Liver (tissue), 2 donors: ENCODE data around the gene SYNM.

Experiments used
- YY1 ChIP-seq: IDR thresholded peaks from 2 replicates; pipeline ENCODE4 v1.6.1; 2016; ENCODE audit warnings: antibody characterized with exemption, mild to moderate bottlenecking
- TF ChIP-seq, protein P1 (sequence below): fragments of 150-350 bp; IDR thresholded peaks from 2 replicates; pipeline ENCODE4 v1.5.1; 2017; ENCODE audit warnings: improper control_type of control experiment, low read depth, low read length; ENCODE audit not compliant: missing input control
- TF ChIP-seq, protein P2 (sequence below): IDR thresholded peaks from 2 replicates; pipeline ENCODE4 v1.6.1; 2016; ENCODE audit warnings: antibody characterized with exemption
- donor health status: healthy.

DNA sequence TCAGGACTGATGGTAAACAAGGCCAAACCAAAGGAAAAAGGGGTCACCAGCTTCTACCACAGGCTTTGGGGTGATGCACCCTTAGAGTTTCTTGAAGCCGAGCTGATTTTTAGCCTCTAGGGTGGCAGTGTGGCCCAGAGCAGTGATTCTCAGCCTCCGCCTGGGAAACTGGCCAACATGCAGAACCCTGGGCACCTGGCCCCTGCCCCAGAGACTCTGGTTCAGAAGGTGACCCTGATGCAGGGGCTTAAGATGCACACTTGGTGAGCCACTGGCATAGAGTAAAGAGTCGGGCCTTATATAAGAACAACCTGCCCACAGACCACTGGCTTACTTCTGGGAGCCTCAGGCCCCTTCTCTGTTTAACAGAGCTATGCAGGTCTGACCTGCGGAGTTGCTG, 44.5 kb downstream of the SYNM start:
- TF ChIP-seq, protein P1, sequence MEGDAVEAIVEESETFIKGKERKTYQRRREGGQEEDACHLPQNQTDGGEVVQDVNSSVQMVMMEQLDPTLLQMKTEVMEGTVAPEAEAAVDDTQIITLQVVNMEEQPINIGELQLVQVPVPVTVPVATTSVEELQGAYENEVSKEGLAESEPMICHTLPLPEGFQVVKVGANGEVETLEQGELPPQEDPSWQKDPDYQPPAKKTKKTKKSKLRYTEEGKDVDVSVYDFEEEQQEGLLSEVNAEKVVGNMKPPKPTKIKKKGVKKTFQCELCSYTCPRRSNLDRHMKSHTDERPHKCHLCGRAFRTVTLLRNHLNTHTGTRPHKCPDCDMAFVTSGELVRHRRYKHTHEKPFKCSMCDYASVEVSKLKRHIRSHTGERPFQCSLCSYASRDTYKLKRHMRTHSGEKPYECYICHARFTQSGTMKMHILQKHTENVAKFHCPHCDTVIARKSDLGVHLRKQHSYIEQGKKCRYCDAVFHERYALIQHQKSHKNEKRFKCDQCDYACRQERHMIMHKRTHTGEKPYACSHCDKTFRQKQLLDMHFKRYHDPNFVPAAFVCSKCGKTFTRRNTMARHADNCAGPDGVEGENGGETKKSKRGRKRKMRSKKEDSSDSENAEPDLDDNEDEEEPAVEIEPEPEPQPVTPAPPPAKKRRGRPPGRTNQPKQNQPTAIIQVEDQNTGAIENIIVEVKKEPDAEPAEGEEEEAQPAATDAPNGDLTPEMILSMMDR: no peak
- TF ChIP-seq, protein P2, sequence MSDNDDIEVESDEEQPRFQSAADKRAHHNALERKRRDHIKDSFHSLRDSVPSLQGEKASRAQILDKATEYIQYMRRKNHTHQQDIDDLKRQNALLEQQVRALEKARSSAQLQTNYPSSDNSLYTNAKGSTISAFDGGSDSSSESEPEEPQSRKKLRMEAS: no peak
- TF ChIP-seq YY1: no peak
